DMS153 treated with DMSO at 0.1 percent for 48 hours (cell line): ENCODE results near the gene FARP1.
A peak's percentile ranks its signal among the peaks of the same experiment; 100 is the strongest.

Experiments used
- DNase-seq: peaks from one replicate; lab custom pipeline; 2025; ENCODE audit not compliant: unreplicated experiment; lab: John Stamatoyannopoulos, UW

FARP1 gene

GRCh38 chr13:98142380-98143156 lies at the start of gene FARP1:
FARP1 (plus strand) TSS chr13:98143094; CDS start chr13:98213243, 70,149 bp downstream.
- peak; percentile 65 for DNase-seq

DNA sequence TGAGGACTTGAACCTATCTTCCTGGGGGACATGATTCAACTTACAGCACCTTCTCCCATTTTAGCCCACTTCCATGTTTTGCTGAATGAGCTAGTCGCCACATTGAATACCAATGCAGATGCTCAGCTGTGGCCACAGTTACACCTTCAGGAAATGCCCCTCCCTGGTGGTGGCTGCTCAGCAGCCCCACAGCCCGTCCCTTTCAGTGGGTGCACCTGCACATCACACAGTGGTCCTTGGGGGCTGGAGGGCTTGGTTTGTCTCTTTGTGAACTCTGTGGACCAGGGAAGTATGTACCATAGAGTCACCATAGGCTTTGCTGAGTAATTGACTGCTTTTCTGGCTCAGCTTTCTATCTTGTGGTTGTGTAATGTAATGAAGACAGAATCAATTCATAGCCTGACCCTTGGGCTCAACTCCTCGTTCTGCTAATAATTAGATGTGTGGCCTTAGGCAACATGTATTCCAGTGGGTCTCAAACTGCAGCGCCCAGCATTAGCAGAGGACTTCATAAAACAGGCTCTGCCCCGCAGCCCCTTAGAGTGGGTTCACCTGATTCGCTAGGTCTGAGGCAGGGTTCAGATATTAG lies 48.1 kb upstream of the FARP1 start:
- no peak for DNase-seq

GRCh38 chr13:98096059-98096458 lies 46.8 kb upstream of the FARP1 start:
- DNase-seq: no peak

- DNase-seq: no peak
Observed at GRCh38 chr13:98097749-98098148, 45.1 kb upstream of the FARP1 start.

GRCh38 chr13:98098516-98098915 lies 44.4 kb upstream of the FARP1 start:
- DNase-seq: no peak

- no peak for DNase-seq
Observed at GRCh38 chr13:98099627-98100026, 43.3 kb upstream of the FARP1 start.

- no peak for DNase-seq
Observed at GRCh38 chr13:98100481-98100880, 42.4 kb upstream of the FARP1 start.

DNA sequence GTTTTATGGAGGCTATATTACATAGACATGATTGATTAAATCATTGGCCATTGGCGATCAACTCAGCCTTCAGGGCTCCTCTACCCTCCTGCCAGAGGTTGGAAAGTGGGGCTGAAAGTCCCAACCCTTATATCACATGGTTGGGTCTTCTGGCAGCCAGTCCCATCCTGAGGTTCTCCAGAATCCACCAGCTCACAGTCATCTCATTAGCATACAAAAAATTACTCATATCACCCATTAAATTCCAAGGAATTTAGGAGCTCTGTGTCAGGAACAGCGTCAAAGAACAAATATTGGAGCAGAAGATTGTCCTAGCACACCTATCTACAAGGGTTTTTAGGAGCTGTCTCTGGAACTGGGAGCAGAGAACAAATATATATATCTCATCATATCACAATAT lies 39.4 kb upstream of the FARP1 start:
- no peak for DNase-seq

- no peak for DNase-seq
Observed at GRCh38 chr13:98103942-98104880, 38.7 kb upstream of the FARP1 start.

GRCh38 chr13:98105929-98106336 lies 37.0 kb upstream of the FARP1 start:
- DNase-seq: no peak

DNA sequence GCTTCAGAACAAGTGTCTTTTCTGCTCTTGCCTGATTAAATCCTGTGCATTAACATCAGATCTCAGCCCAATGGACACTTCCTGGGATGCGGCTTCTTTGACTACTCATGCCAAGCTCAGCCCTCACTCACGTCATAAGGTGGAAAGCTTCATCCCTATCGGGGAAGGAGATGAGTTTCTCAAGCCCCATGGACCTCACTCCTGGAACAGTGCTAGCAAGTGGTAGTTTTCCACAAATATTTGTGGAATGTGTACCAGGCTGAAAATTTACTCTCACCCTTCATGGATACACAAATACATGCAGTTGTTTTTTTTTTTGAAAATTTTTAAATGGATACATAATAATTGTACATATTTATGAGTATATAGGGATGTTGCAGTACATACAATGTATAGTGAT lies 34.6 kb upstream of the FARP1 start:
- DNase-seq: no peak

GRCh38 chr13:98109226-98109853 lies 33.6 kb upstream of the FARP1 start:
- no peak for DNase-seq

- no peak for DNase-seq
Observed at GRCh38 chr13:98110749-98111148, 32.1 kb upstream of the FARP1 start.

- no peak for DNase-seq
Observed at GRCh38 chr13:98111168-98112098, 31.5 kb upstream of the FARP1 start.

GRCh38 chr13:98112456-98112855 lies 30.4 kb upstream of the FARP1 start:
- no peak for DNase-seq

DNA sequence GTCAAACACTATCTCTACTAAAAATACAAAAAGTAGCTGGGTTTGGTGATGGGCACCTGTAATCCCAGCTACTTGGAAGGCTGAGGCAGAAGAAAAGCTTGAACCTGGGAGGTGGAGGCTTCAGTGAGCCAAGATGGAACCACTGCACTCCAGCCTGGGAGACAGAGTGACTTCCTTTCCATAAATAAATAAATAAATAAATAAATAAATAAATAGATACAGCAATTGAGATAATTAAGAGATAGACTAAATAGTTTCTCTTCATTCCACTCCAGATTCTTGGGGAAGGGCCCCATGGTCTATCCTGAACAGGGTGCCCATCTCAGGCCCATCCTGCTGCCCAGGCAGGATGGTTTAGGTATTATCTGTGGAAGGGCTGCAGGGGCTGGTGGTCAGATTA lies 24.0 kb upstream of the FARP1 start:
- no peak for DNase-seq

DNA sequence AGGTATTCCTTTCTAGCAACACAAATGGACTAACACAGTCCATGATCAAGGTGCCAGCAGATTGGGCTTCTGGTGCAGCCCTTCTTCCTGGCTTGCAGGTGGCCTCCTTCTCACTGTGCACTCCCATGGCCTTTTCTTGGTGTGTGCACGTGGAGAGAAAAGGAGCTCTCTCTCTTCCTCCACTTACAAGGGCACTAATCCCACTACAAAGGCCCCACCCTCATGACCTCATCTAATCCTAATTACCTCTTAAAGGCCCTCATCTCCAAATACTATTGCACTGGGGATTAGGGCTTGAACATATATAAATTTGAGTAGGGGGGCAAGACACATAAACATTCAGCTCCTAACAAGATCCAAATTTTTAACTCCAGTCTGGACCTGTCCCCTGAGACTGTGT lies 19.7 kb upstream of the FARP1 start:
- no peak for DNase-seq

DNA sequence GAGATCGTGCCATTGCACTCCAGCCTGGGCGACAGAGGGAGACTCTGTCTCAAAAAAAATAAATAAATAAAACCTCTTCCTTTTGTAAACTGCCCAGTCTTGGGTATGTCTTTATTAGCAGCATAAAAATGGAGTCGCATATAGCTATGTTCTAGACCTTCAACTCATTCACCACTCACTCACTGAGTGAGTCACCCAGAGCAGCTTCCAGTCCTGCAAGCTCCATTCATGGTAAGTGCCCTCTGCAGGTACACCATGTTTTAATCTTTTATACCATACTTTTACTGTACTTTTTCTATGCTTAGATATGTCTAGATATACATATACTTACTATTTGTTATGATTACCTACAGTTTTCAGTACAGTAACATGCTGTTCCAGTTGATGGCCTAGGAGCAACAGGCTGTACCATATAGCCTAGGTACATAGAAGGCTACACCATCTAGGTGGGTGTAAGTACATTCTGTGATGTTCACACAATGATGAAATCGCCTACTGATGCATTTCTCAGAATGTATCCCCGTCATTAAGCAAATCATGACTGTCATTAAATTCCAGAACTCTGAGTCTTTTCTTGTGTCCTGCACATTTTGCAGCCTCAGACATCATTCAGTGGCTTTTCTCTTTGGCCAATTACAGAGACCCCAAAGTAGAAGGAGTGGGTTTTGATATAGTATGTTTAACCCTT lies 13.7 kb upstream of the FARP1 start:
- DNase-seq: no peak

DNA sequence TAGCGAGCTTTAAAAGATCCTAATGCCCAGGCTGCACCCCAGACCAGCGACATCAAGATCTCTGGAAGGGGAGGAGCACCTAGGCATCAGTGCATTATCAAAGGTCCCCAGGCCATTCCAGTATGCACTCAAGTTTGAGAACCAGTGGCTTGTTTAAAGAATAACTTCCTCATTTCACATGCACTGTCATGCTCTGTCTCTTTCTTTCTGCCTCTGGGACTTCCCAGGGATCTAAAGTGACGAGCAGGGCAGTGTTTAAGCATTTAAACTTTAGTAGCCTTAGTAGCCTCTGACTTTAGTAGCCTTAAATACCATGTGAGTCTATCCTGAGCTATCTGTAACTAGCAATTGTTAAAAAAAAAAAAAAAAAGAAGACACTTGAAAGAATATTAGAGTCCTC lies 8.9 kb upstream of the FARP1 start:
- no peak for DNase-seq

GRCh38 chr13:98134901-98135300 lies 8.0 kb upstream of the FARP1 start:
- no peak for DNase-seq
